Measurements from ENCODE around the gene RFC3. TPM values are rescaled to one million over a fixed set of nuclear protein-coding genes. Genes with fewer than 3 reads are reported as not detected.

The RFC3 gene
- total RNA-seq, 1 experiment from 2014 or later, result 19.0 TPM

DNA sequence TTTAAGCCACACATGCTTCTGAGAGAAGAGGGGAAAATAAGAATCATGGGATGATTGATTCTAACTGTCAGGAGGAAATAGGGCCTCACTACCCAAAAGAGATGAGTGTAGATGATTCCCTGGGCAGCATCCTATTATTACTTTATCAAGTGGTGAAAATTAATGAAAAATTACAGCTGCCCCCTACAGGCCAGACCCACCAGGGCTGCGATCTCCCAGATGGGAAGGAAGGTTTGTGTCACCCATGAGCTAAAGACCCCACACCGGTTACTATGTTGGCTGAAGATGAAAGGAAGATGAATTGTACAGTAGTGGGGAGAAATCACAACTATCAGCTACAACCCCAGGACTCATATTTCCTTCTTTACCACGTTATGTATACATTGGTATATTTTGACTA lies 49.5 kb downstream of the RFC3 start:
- ATAC-seq (no peak), DNase-seq (ENCODE audit: low read depth, low spot score) (no peak)
- TF ChIP-seq, protein P1, sequence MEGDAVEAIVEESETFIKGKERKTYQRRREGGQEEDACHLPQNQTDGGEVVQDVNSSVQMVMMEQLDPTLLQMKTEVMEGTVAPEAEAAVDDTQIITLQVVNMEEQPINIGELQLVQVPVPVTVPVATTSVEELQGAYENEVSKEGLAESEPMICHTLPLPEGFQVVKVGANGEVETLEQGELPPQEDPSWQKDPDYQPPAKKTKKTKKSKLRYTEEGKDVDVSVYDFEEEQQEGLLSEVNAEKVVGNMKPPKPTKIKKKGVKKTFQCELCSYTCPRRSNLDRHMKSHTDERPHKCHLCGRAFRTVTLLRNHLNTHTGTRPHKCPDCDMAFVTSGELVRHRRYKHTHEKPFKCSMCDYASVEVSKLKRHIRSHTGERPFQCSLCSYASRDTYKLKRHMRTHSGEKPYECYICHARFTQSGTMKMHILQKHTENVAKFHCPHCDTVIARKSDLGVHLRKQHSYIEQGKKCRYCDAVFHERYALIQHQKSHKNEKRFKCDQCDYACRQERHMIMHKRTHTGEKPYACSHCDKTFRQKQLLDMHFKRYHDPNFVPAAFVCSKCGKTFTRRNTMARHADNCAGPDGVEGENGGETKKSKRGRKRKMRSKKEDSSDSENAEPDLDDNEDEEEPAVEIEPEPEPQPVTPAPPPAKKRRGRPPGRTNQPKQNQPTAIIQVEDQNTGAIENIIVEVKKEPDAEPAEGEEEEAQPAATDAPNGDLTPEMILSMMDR (IDR thresholded peaks at IDR 0.05), result peak; percentile 14; the same call in 1 of the 2 replicates
- TF ChIP-seq SIN3A (IDR thresholded peaks at IDR 0.05; ENCODE audit: borderline replicate concordance, insufficient read depth, low read depth, low read length), result no peak
- Histone ChIP-seq H3K4me1 (ENCODE audit: control insufficient read depth, insufficient read depth, low read length) (no peaks in the 10 kb centered on the region), H3K4me3 (ENCODE audit: low read depth in 2 of 2, low read length in 2 of 2) (no peak overlapping the region), H3K27me3 (ENCODE audit: control insufficient read depth, insufficient read depth, low read length) (no peaks in the 10 kb centered on the region), H3K36me3 (ENCODE audit: control insufficient read depth, insufficient read depth, low read length) (no peaks in the 10 kb centered on the region), H3K27ac (ENCODE audit: low read length) (no peak overlapping the region), H3K9me3 (ENCODE audit: control insufficient read depth, insufficient read depth, low read depth, low read length) (no peaks in the 10 kb centered on the region)
- ChIA-PET POLR2A (no interaction called here), CTCF (no interaction called here)
- in situ Hi-C loops (cut with HindIII; ENCODE audit: low pct_unique_long_range_greater_than_20kb, low sequenced_read_pairs), result no loop called here
- no TSS peak for BruUV-seq (replicated peaks)
- intact Hi-C loops (cut with micrococcal nuclease; ENCODE audit: unreplicated experiment), result no loop called here

DNA sequence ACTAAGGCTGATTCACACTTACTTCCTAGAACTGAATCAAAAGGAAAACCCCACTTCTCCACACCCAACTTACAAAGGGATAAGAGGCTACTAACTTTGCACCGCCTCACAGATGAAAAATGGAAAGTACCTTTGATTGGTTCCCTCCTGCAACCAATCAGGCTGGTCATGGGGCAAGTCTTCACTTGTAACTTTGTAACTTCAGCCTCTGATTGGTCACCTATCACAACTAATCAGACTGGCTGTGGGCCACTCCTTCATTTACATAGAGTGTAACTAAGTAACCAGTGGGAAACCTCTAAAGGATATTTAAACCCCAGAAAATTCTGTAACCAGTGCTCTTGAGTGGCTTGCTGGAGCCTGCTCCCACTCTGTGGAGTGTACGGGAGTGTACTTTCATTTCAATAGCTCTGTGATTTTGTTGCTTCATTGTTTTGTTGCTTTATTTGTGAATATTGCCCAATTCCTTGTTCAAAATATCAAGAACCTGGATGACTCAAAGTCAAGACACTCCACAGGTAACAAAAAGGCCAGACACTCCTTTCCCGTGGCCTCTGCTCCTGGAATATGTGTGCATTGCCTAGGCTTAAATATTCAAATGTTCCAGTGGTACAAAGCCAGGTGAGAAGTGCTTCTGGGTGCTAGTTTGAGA lies 50.5 kb downstream of the RFC3 start:
- intact Hi-C loops (cut with micrococcal nuclease; ENCODE audit: unreplicated experiment), result no loop called here
- Histone ChIP-seq H3K9me3 (ENCODE audit: control insufficient read depth, insufficient read depth, low read depth, low read length) (no peaks in the 10 kb centered on the region), H3K4me1 (ENCODE audit: control insufficient read depth, insufficient read depth, low read length) (no peaks in the 10 kb centered on the region), H3K4me3 (ENCODE audit: low read depth in 2 of 2, low read length in 2 of 2) (no peak overlapping the region), H3K36me3 (ENCODE audit: control insufficient read depth, insufficient read depth, low read length) (no peaks in the 10 kb centered on the region), H3K27me3 (ENCODE audit: control insufficient read depth, insufficient read depth, low read length) (no peaks in the 10 kb centered on the region), H3K27ac (ENCODE audit: low read length) (no peak overlapping the region)
- ChIA-PET CTCF (no interaction called here), POLR2A (no interaction called here)
- DNase-seq (ENCODE audit: low read depth, low spot score) (no peak), ATAC-seq (no peak)
- no peak for TF ChIP-seq TCF7L2 (IDR thresholded peaks at IDR 0.05; ENCODE audit: low read depth, low read length)
- in situ Hi-C loops (cut with HindIII; ENCODE audit: low pct_unique_long_range_greater_than_20kb, low sequenced_read_pairs), result no loop called here
- no TSS peak for BruUV-seq (replicated peaks)

DNA sequence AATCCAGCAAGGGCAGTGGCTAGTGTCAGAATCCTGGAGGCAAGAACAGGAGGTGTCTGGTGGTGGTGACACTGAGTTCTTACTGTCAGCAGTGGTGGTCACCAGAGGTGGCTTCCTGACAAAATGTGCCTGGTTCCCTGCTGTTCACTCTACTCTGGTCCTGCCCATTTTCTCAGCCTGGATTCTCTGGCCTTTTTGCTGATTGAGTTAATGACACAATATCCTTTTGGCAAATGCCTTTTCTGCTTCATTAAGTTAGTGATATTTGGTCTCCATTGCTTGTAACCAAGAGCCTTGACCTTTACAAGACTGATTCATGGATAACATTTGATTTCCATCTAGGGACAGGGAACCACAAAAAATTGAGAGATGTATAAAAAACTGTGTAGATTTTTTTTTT lies 51.1 kb downstream of the RFC3 start:
- no peaks in the 10 kb centered on the region for H3K9me3 ChIP-seq (ENCODE audit: control insufficient read depth, insufficient read depth, low read depth, low read length)
- TF ChIP-seq, protein P2, sequence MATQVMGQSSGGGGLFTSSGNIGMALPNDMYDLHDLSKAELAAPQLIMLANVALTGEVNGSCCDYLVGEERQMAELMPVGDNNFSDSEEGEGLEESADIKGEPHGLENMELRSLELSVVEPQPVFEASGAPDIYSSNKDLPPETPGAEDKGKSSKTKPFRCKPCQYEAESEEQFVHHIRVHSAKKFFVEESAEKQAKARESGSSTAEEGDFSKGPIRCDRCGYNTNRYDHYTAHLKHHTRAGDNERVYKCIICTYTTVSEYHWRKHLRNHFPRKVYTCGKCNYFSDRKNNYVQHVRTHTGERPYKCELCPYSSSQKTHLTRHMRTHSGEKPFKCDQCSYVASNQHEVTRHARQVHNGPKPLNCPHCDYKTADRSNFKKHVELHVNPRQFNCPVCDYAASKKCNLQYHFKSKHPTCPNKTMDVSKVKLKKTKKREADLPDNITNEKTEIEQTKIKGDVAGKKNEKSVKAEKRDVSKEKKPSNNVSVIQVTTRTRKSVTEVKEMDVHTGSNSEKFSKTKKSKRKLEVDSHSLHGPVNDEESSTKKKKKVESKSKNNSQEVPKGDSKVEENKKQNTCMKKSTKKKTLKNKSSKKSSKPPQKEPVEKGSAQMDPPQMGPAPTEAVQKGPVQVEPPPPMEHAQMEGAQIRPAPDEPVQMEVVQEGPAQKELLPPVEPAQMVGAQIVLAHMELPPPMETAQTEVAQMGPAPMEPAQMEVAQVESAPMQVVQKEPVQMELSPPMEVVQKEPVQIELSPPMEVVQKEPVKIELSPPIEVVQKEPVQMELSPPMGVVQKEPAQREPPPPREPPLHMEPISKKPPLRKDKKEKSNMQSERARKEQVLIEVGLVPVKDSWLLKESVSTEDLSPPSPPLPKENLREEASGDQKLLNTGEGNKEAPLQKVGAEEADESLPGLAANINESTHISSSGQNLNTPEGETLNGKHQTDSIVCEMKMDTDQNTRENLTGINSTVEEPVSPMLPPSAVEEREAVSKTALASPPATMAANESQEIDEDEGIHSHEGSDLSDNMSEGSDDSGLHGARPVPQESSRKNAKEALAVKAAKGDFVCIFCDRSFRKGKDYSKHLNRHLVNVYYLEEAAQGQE (IDR thresholded peaks at IDR 0.05; ENCODE audit: insufficient read depth in 1 of 2, low read depth in 2 of 2, low read length in 1 of 2), result no peak
- TF ChIP-seq SIN3A (IDR thresholded peaks at IDR 0.05; ENCODE audit: borderline replicate concordance, insufficient read depth, low read depth, low read length) (no peak), POLR2AphosphoS5 (IDR thresholded peaks at IDR 0.05; ENCODE audit: low read depth, low read length) (no peak), TCF7L2 (IDR thresholded peaks at IDR 0.05; ENCODE audit: low read depth, low read length) (no peak)
- TF ChIP-seq, protein P1 (IDR thresholded peaks at IDR 0.05), result no peak
- no TSS peak for BruUV-seq (replicated peaks)
- no peaks in the 10 kb centered on the region for H3K4me1 ChIP-seq (ENCODE audit: control insufficient read depth, insufficient read depth, low read length)
- in situ Hi-C loops (cut with HindIII; ENCODE audit: low pct_unique_long_range_greater_than_20kb, low sequenced_read_pairs) (no loop called here), intact Hi-C loops (cut with micrococcal nuclease; ENCODE audit: unreplicated experiment) (no loop called here)
- no peak overlapping the region for H3K4me3 ChIP-seq (ENCODE audit: low read depth in 2 of 2, low read length in 2 of 2)
- H3K36me3 ChIP-seq (ENCODE audit: control insufficient read depth, insufficient read depth, low read length), result no peaks in the 10 kb centered on the region
- ChIA-PET CTCF (no interaction called here), POLR2A (no interaction called here)
- ATAC-seq (no peak), DNase-seq (ENCODE audit: low read depth, low spot score) (no peak)
- H3K27ac ChIP-seq (ENCODE audit: low read length), result no peak overlapping the region
- H3K27me3 ChIP-seq (ENCODE audit: control insufficient read depth, insufficient read depth, low read length), result no peaks in the 10 kb centered on the region

All from Panc1 (cell line).